Measurements from ENCODE around the gene RDH5.

DNA sequence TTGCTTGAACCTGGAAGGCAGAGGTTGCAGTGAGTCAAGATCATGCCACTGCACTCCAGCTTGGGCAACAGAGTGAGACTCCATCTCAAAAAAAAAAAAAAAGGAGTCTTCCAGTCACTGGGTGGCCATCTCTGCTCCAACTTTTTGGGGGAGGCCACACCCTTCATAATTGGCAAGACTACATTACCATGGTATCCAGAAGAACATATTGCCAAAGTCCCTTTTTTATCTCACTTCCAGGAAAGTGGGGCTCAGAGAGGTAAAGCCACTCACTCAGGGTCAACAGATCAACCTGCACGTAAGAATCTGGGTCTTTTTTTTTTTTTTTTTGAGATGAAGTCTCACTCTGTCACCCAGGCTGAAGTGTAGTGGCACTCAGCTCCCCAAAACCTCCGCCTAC lies 13.7 kb downstream of the RDH5 start:
- TF ChIP-seq EZH2 (IDR thresholded peaks at IDR 0.05) (no peak), CTCF (IDR thresholded peaks at IDR 0.05) (no peak)

Data from neural progenitor cell (in vitro differentiated cells).